NCI-H82 treated with DMSO at 0.1 percent for 48 hours (cell line): ENCODE measurements around the gene RTKN2.

ENCODE experiments used
- DNase-seq: peaks from one replicate; lab custom pipeline; 2025; ENCODE audit not compliant: unreplicated experiment; lab: John Stamatoyannopoulos, UW

RTKN2 gene

GRCh38 chr10:62177111-62177510 lies 91.5 kb downstream of the RTKN2 start:
- DNase-seq, result no peak

GRCh38 chr10:62175251-62175650 lies 93.4 kb downstream of the RTKN2 start:
- no peak for DNase-seq

- DNase-seq, result no peak
These were observed 96.2 kb downstream of the RTKN2 start for GRCh38 chr10:62172465-62172864.

- DNase-seq, result no peak
These were observed 96.9 kb downstream of the RTKN2 start for GRCh38 chr10:62171791-62172190.

- no peak for DNase-seq
These were observed 97.9 kb downstream of the RTKN2 start for GRCh38 chr10:62170732-62171131.

- no peak for DNase-seq
These were observed 102.1 kb downstream of the RTKN2 start for GRCh38 chr10:62166331-62167131.

GRCh38 chr10:62165803-62166202 lies 102.8 kb downstream of the RTKN2 start:
- DNase-seq, result no peak

GRCh38 chr10:62163024-62163423 lies 105.6 kb downstream of the RTKN2 start:
- no peak for DNase-seq

- no peak for DNase-seq
These were observed 106.2 kb downstream of the RTKN2 start for GRCh38 chr10:62162261-62162981.

GRCh38 chr10:62159351-62159750 lies 109.3 kb downstream of the RTKN2 start:
- no peak for DNase-seq

GRCh38 chr10:62157601-62158000 lies 111.0 kb downstream of the RTKN2 start:
- no peak for DNase-seq

GRCh38 chr10:62155054-62155680 lies 113.5 kb downstream of the RTKN2 start:
- DNase-seq, result no peak

GRCh38 chr10:62154231-62154630 lies 114.4 kb downstream of the RTKN2 start:
- no peak for DNase-seq

GRCh38 chr10:62153191-62153590 lies 115.5 kb downstream of the RTKN2 start:
- no peak for DNase-seq

GRCh38 chr10:62149621-62150020 lies 119.0 kb downstream of the RTKN2 start:
- DNase-seq, result no peak

- no peak for DNase-seq
These were observed 120.5 kb downstream of the RTKN2 start for GRCh38 chr10:62148155-62148554.

GRCh38 chr10:62147425-62147824 lies 121.2 kb downstream of the RTKN2 start:
- DNase-seq, result no peak

GRCh38 chr10:62136931-62137330 lies 131.7 kb downstream of the RTKN2 start:
- DNase-seq, result no peak

- no peak for DNase-seq
These were observed 135.0 kb downstream of the RTKN2 start for GRCh38 chr10:62133618-62134017.
